Ureter (tissue), 1 donor: ENCODE measurements around the gene RFK. TPM values are rescaled to one million over a fixed set of nuclear protein-coding genes. Genes with fewer than 3 reads are reported as not detected.
"Not testable (repeated sequence)": the region's sequence is repeated elsewhere in the genome, so short reads cannot be mapped to it uniquely, and the experiment has no call there.

Source experiments
- DNase-seq: peaks from one replicate; pipeline ENCODE4 v3.0.0-alpha.2; 2020; ENCODE audit warnings: low spot score
- total RNA-seq: library from RNA; stranded (reverse); gene quantifications from one replicate; pipeline ENCODE4 v1.2.4, GENCODE V29; 2023
- donor health status: DM: yes; HTN: yes; CAD: no.

The RFK gene
- total RNA-seq, 1 donor from 2014 or later = 13.5 TPM

GRCh38 chr9:76371901-76372300 lies 22.3 kb downstream of the RFK start:
- DNase-seq = no peak

- no peak for DNase-seq
These were observed 23.7 kb downstream of the RFK start for GRCh38 chr9:76370396-76371023.

DNA sequence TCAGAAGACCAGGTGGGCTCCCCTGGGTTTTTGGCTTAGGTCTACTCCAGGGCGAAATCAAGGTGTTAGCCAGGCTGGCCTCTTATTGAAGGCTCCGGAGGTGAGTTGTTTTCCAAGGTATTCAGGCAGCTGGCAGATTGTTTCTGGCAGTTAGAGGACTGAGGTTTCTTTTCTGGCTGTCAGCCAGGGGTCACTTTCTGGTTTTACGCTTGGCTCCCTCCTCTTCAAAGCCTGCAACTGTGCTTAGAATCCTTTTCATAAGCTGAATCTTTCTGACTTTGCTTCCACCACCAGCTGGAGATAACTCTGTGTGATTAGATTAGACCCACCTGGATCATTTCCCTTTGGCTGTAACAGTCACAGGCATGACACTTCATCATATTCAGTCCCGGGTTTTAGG lies 24.6 kb downstream of the RFK start:
- no peak for DNase-seq

GRCh38 chr9:76366275-76366674 lies 28.0 kb downstream of the RFK start:
- no peak for DNase-seq

- DNase-seq = no peak
These were observed 29.2 kb downstream of the RFK start for GRCh38 chr9:76365028-76365427.

GRCh38 chr9:76363032-76363395 lies 31.2 kb downstream of the RFK start:
- DNase-seq = no peak

DNA sequence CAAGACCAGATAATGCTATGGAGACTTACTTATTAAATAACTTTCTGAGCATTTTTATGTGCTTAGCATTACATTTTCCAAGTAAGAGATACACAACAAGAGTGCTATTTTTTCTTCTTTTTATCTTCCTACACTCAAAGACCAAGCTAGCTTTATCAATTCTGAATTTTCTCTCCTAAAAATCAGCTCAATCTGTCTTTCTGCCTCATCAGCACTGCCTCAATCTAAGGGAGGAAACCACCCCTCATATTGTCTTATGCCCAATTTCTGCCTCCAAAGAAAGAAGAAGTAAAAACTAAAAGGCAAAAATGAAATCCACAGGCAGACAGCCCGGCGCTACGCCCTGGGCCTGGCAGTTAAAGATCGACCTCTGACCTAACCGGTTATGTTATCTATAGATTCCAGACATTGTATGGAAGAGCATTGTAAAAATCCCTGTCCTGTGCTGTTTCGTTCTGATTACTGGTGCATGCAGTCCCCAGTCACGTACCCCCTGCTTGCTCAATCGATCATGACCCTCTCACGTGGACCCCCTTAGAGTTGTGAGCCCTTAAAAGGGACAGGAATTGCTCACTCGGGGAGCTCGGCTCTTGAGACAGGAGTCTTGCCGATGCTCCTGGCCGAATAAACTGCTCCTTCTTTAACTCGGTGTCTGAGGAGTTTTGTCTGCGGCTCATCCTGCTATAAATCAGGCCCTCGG lies 31.7 kb downstream of the RFK start:
- DNase-seq = not testable (repeated sequence)

GRCh38 chr9:76359766-76360165 lies 34.5 kb downstream of the RFK start:
- DNase-seq = no peak

DNA sequence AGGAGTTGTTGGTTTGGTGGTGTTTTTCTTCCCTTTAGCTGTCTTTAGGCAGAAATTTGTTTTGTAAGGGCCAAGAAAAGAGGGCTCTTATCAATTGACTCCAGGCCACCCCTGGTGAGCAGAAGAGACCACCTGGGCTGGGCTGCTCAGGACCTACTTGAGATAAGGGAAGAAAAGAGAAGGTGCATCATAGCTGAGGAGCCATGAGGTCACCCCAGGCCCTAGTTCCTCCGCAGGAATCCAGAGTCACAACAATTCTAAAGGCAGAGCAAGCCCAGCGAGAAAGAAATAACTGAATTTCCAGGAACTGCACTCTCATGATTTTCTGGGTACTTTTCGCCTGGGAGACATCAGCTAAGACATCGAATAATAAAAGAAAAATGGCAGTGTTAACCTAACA lies 34.9 kb downstream of the RFK start:
- DNase-seq = no peak

- no peak for DNase-seq
These were observed 35.5 kb downstream of the RFK start for GRCh38 chr9:76358628-76359280.

GRCh38 chr9:76357555-76357954 lies 36.7 kb downstream of the RFK start:
- DNase-seq = no peak

DNA sequence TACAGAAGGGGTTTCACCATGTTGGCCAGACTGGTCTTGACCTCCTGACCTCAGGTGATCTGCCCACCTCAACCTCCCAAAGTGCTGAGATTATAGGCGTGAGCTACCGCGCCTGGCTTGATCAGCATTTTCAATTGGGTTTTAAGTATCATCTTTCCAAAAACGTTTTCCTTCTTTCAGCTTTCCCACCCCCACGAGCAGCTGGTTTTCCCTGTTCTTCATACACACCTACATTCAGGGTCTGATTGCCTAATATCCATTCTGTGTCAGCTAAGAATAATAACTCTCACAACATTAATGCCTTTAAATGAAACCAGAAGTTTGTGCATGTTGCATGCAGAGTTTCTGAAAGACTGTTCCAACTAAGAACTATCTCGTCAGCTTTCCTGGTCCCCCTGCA lies 38.3 kb downstream of the RFK start:
- DNase-seq = no peak

DNA sequence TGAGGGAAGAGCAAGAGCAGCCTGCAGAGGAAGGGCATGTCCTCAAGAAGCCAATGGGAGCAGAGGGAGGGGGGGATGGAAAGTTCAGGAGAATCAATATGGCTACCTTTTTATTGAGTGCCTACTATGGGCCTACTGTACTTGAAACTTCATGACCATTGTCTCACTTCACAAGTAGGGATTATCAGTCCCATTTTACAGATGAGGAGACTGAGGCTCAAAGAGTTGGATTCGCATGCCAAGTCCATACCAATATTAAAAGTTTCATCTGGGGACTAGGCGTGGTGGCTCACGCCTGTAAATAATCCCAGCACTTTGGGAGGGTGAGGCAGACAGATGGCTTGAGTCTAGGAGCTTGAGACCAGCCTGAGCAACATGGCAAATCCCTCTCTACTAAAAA lies 40.0 kb downstream of the RFK start:
- no peak for DNase-seq

DNA sequence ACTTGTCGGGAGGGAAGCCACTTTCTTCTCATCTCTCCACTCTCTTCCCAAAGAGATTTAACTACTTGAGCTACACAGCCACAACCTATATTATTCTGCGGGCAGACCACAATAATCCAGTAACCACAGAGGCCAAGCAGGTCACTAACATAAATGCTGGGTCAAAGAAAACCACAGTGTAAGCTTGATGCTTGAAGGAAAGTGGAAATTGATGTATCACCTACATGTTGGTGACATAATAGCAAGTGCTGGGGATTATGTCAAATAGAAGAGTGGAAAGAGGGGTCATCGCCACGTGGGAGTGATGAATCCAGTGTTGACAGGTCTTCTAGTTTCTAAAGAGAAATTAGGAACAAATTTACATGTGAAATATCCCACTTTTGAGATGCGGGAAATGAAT lies 40.9 kb downstream of the RFK start:
- no peak for DNase-seq

- DNase-seq = no peak
These were observed 42.1 kb downstream of the RFK start for GRCh38 chr9:76352026-76352620.

GRCh38 chr9:76351006-76351405 lies 43.2 kb downstream of the RFK start:
- no peak for DNase-seq

DNA sequence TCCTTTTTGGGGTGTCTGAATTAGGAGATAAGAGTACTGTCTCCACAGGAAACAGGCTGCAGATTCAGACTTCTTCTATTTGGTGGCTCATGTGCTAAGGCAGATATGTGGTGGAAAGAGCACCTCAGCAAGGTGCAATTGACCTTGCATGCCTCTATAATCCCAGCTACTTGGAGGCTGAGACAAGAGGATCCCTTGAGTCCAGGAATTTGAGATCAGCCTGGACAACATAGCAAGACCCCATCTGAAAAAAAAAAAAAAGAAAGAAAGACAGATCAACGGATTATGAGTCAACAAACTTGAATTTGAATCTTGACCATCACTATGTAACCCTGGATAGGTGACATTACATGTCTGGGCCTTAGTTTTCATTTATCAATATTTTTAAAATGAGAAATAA lies 44.4 kb downstream of the RFK start:
- DNase-seq = no peak

DNA sequence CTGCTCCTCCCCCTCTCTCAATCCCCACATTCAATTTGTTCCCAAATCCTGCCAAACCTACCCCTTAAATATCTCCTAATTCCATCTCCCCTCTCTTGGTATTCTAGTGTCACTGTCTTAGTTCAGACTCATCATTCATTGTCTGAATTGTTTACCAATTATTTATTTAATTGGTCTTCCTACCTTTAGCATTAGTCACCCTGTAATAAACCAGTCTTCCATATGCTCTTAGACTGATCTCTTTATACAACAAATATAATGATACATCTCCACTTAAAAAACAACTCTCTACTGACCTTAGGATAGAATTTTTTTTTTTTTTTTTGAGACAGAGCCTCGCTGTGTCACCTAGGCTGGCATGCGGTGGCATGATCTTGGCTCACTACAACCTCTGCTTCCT lies 51.4 kb downstream of the RFK start:
- DNase-seq = no peak

DNA sequence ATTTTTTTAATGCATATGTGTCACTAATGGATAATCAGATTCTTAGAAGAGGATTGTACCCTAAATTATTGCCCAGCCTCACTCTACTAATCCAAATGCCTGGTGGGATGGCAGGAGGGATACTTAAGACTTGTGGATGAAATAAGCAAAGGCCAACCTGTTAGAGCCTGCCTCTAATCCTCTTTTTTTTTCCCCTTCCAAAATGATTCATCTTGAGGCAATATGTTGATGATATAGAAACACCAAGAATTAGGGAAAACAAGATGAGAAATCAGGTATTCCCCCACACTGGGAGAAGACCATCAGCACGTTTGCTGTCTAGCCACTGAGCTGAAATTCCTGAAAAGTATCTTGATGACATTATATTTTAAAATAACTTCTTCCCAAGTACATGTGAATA lies 52.0 kb downstream of the RFK start:
- DNase-seq = no peak

DNA sequence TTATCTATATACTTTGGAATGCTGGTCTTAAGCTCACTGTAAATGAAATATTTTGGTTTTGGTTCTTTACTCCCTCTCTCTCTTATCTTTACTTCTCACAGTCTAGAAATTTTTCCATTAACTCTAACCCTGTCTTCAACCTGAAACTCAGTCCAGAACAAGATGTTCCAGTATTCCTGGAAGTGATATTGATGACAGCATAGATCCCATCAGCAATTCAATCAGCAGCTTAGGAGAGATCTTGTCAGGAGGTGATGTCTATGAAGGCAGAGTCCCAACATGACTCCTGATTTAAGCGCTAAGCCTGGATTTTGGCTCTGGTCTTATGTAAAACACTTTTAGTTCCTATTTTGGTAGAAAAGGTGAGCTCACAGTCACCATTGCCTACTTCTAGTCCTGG lies 52.6 kb downstream of the RFK start:
- no peak for DNase-seq

- no peak for DNase-seq
These were observed 55.8 kb downstream of the RFK start for GRCh38 chr9:76338418-76338817.

DNA sequence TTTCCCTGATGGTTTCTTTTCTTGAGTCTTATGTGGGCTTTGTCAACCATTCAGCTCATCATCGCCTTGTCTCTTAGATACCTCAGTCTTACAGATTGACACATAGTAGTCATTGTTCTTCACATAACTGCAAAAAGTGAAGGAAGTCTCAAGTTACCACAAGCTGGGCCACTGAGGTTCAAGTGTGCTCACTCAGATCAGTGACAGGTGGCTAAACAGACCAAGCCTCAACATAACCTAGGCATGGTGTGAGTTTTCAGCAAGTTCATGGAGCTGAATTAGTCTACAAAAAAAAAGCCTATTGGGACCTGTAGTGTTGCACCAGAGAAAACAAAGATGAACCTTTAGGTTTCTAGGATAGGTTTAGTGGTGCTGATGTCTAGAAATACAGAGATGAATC lies 58.2 kb downstream of the RFK start:
- DNase-seq = no peak
